SK-N-SH treated with all-trans-retinoic acid at 6 μM for 48 hours (cell line): ENCODE measurements around the gene XYLB.

Experiments used
- ATAC-seq: fragments of 200-7000 bp; cut with Tn5 transposase; 3 replicates; pipeline ENCODE4 v1.9.1; 2020; ENCODE audit warnings: mild to moderate bottlenecking, moderate library complexity
- ARNTL ChIP-seq: fragments of 450-650 bp; formaldehyde crosslinking; IDR thresholded peaks from 2 replicates; pipeline ENCODE4 v1.5.0; 2020; ENCODE audit warnings: low read depth, mild to moderate bottlenecking, moderate library complexity, borderline replicate concordance
- BACH2 ChIP-seq: fragments of 250-450 bp; sonication (Bioruptor Pico); IDR thresholded peaks from 2 replicates; pipeline ENCODE4 v1.9.0; 2021; ENCODE audit warnings: mild to moderate bottlenecking, borderline replicate concordance
- CSDC2 ChIP-seq: fragments of 250-450 bp; sonication (Bioruptor Pico); IDR thresholded peaks from 2 replicates; pipeline ENCODE4 v1.5.0; 2020; ENCODE audit warnings: mild to moderate bottlenecking, moderate library complexity
- ESRRG ChIP-seq: fragments of 250-450 bp; sonication (Bioruptor Pico); IDR thresholded peaks from 2 replicates; pipeline ENCODE4 v1.6.1; 2021; ENCODE audit warnings: mild to moderate bottlenecking
- GLIS3 ChIP-seq: fragments of 250-450 bp; sonication (Bioruptor Pico); IDR thresholded peaks from 2 replicates; pipeline ENCODE4 v1.5.0; 2020; ENCODE audit warnings: mild to moderate bottlenecking, moderate library complexity
- ISL1 ChIP-seq: fragments of 250-450 bp; sonication (Bioruptor Pico); IDR thresholded peaks from 2 replicates; pipeline ENCODE4 v2.1.2; 2022; ENCODE audit warnings: mild to moderate bottlenecking, moderate library complexity
- OSR1 ChIP-seq: fragments of 250-450 bp; sonication (Bioruptor Pico); IDR thresholded peaks from 2 replicates; pipeline ENCODE4 v1.8.0; 2022; ENCODE audit warnings: moderate library complexity, mild to moderate bottlenecking, inconsistent platforms
- PPARA ChIP-seq: fragments of 250-450 bp; sonication (Bioruptor Pico); IDR thresholded peaks from 2 replicates; pipeline ENCODE4 v1.5.0; 2020; ENCODE audit warnings: mild to moderate bottlenecking, borderline replicate concordance
- RARB ChIP-seq: fragments of 250-450 bp; sonication (Bioruptor Pico); IDR thresholded peaks from 2 replicates; pipeline ENCODE4 v1.8.0; 2021; ENCODE audit warnings: mild to moderate bottlenecking, moderate library complexity
- SNAI2 ChIP-seq: fragments of 250-450 bp; sonication (Bioruptor Pico); IDR thresholded peaks from 2 replicates; pipeline ENCODE4 v1.5.0; 2020; ENCODE audit warnings: mild to moderate bottlenecking, moderate library complexity
- TCF4 ChIP-seq: fragments of 250-450 bp; sonication (Bioruptor Pico); IDR thresholded peaks from 2 replicates; pipeline ENCODE4 v1.8.0; 2021; ENCODE audit warnings: mild to moderate bottlenecking, moderate library complexity, borderline replicate concordance
- TOX ChIP-seq: fragments of 250-450 bp; sonication (Bioruptor Pico); IDR thresholded peaks from 2 replicates; pipeline ENCODE4 v1.8.0; 2021; ENCODE audit warnings: mild to moderate bottlenecking, moderate library complexity, borderline replicate concordance
- ZC3H10 ChIP-seq: fragments of 250-450 bp; sonication (Bioruptor Pico); IDR thresholded peaks from 2 replicates; pipeline ENCODE4 v1.5.1; 2021; ENCODE audit warnings: mild to moderate bottlenecking, moderate library complexity
- ZFP3 ChIP-seq: fragments of 250-450 bp; sonication (Bioruptor Pico); IDR thresholded peaks from 2 replicates; pipeline ENCODE4 v1.5.0; 2020; ENCODE audit warnings: mild to moderate bottlenecking, moderate library complexity
- ZFP30 ChIP-seq: fragments of 450-650 bp; formaldehyde crosslinking; IDR thresholded peaks from 2 replicates; pipeline ENCODE4 v1.5.0; 2022; ENCODE audit warnings: mild to moderate bottlenecking, moderate library complexity
- ZNF70 ChIP-seq: fragments of 450-650 bp; formaldehyde crosslinking; IDR thresholded peaks from 2 replicates; pipeline ENCODE4 v1.5.0; 2020; ENCODE audit warnings: mild to moderate bottlenecking, moderate library complexity
- ZNF8 ChIP-seq: fragments of 450-650 bp; formaldehyde crosslinking; IDR thresholded peaks from 2 replicates; pipeline ENCODE4 v1.5.0; 2020; ENCODE audit warnings: mild to moderate bottlenecking, moderate library complexity
- TF ChIP-seq, protein P1 (sequence below): fragments of 250-450 bp; sonication (Bioruptor Pico); IDR thresholded peaks from 2 replicates; pipeline ENCODE4 v1.5.1; 2020; ENCODE audit warnings: low read depth, mild to moderate bottlenecking, moderate library complexity
- TF ChIP-seq, protein P2 (sequence below): fragments of 250-450 bp; sonication (Bioruptor Pico); IDR thresholded peaks from 2 replicates; pipeline ENCODE4 v1.5.1; 2021; ENCODE audit warnings: mild to moderate bottlenecking, moderate library complexity
- TF ChIP-seq, protein P3 (sequence below): fragments of 250-450 bp; sonication (Bioruptor Pico); IDR thresholded peaks from 2 replicates; pipeline ENCODE4 v1.8.0; 2020; ENCODE audit warnings: mild to moderate bottlenecking, moderate library complexity, borderline replicate concordance

Gene XYLB

GRCh38 chr3:38349684-38350359 is 3.2 kb downstream of the XYLB start:
- TF ChIP-seq ZFP3 (CRISPR knock-in tag) (no peak), CSDC2 (no peak), ZFP30 (CRISPR knock-in tag) (no peak), SNAI2 (no peak), ESRRG (CRISPR knock-in tag) (no peak), ZC3H10 (CRISPR knock-in tag) (no peak), ARNTL (CRISPR knock-in tag) (no peak), BACH2 (no peak), TCF4 (no peak), RARB (CRISPR knock-in tag) (no peak)
- TF ChIP-seq, protein P1, sequence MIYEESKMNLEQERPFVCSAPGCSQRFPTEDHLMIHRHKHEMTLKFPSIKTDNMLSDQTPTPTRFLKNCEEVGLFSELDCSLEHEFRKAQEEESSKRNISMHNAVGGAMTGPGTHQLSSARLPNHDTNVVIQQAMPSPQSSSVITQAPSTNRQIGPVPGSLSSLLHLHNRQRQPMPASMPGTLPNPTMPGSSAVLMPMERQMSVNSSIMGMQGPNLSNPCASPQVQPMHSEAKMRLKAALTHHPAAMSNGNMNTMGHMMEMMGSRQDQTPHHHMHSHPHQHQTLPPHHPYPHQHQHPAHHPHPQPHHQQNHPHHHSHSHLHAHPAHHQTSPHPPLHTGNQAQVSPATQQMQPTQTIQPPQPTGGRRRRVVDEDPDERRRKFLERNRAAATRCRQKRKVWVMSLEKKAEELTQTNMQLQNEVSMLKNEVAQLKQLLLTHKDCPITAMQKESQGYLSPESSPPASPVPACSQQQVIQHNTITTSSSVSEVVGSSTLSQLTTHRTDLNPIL (CRISPR knock-in tag) = no peak
- TF ChIP-seq, all 23 proteins: peak for 0
- no peak for ATAC-seq

GRCh38 chr3:38353151-38353550 is 6.6 kb downstream of the XYLB start:
- TF ChIP-seq ISL1 (CRISPR knock-in tag) (no peak), GLIS3 (CRISPR knock-in tag) (no peak), TOX (CRISPR knock-in tag) (no peak), TCF4 (no peak), ZC3H10 (CRISPR knock-in tag) (no peak), OSR1 (CRISPR knock-in tag) (no peak), CSDC2 (no peak), BACH2 (no peak)
- TF ChIP-seq, protein P2, sequence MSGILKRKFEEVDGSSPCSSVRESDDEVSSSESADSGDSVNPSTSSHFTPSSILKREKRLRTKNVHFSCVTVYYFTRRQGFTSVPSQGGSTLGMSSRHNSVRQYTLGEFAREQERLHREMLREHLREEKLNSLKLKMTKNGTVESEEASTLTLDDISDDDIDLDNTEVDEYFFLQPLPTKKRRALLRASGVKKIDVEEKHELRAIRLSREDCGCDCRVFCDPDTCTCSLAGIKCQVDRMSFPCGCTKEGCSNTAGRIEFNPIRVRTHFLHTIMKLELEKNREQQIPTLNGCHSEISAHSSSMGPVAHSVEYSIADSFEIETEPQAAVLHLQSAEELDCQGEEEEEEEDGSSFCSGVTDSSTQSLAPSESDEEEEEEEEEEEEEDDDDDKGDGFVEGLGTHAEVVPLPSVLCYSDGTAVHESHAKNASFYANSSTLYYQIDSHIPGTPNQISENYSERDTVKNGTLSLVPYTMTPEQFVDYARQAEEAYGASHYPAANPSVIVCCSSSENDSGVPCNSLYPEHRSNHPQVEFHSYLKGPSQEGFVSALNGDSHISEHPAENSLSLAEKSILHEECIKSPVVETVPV = no peak
- TF ChIP-seq, protein P3, sequence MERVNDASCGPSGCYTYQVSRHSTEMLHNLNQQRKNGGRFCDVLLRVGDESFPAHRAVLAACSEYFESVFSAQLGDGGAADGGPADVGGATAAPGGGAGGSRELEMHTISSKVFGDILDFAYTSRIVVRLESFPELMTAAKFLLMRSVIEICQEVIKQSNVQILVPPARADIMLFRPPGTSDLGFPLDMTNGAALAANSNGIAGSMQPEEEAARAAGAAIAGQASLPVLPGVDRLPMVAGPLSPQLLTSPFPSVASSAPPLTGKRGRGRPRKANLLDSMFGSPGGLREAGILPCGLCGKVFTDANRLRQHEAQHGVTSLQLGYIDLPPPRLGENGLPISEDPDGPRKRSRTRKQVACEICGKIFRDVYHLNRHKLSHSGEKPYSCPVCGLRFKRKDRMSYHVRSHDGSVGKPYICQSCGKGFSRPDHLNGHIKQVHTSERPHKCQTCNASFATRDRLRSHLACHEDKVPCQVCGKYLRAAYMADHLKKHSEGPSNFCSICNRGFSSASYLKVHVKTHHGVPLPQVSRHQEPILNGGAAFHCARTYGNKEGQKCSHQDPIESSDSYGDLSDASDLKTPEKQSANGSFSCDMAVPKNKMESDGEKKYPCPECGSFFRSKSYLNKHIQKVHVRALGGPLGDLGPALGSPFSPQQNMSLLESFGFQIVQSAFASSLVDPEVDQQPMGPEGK = no peak
- peak; percentile 44; the same call in 2 of the 3 replicates for ATAC-seq

- TF ChIP-seq ZNF8 (CRISPR knock-in tag) = no peak
- no peak for TF ChIP-seq CSDC2
- TF ChIP-seq RARB (CRISPR knock-in tag) = no peak
- TF ChIP-seq ZNF70 (CRISPR knock-in tag) = no peak
- no peak for TF ChIP-seq ISL1 (CRISPR knock-in tag)
- TF ChIP-seq GLIS3 (CRISPR knock-in tag) = no peak
- TF ChIP-seq, protein P3 = no peak
- TF ChIP-seq ZC3H10 (CRISPR knock-in tag) = no peak
- TF ChIP-seq BACH2 = no peak
- TF ChIP-seq TOX (CRISPR knock-in tag) = no peak
- no peak for TF ChIP-seq TCF4
- no peak for TF ChIP-seq SNAI2
- TF ChIP-seq OSR1 (CRISPR knock-in tag) = no peak
- TF ChIP-seq, protein P1 (CRISPR knock-in tag) = no peak
- no peak for TF ChIP-seq ZFP3 (CRISPR knock-in tag)
- no peak for TF ChIP-seq ZFP30 (CRISPR knock-in tag)
- no peak for TF ChIP-seq PPARA (CRISPR knock-in tag)
- ATAC-seq = no peak
These were observed 8.2 kb downstream of the XYLB start for GRCh38 chr3:38354588-38355330.
